K562 (cell line): Measurements from ENCODE around the gene GLI3.

Experiments used
- CBFB ChIP-seq: sonication (generic); formaldehyde crosslinking; IDR thresholded peaks from 2 replicates; pipeline ENCODE4 v1.4.0; 2020; ENCODE audit warnings: mild to moderate bottlenecking, missing genetic modification reagents
- GABPA ChIP-seq: fragments of 200-800 bp; sonication (Bioruptor generic); conservative IDR thresholded peaks from 2 replicates; pipeline ENCODE4 v1.6.1; 2016; ENCODE audit warnings: low read depth, missing genetic modification characterization, missing compliant biosample characterization
- LEF1 ChIP-seq: fragments of 450-650 bp; IDR thresholded peaks from 2 replicates; pipeline ENCODE4 v1.6.1; 2016; ENCODE audit warnings: mild to moderate bottlenecking
- POLR2AphosphoS5 ChIP-seq: IDR thresholded peaks from 2 replicates; pipeline ENCODE4 v1.6.1; 2011; ENCODE audit warnings: mild to moderate bottlenecking, low read depth, low read length, moderate library complexity; ENCODE audit not compliant: control insufficient read depth, insufficient read depth
- ZZZ3 ChIP-seq: fragments of 450-650 bp; IDR thresholded peaks from 2 replicates; pipeline ENCODE4 v1.6.1; 2016; ENCODE audit warnings: antibody characterized with exemption, mild to moderate bottlenecking, moderate library complexity
- TF ChIP-seq, protein P1 (sequence below): fragments of 450-650 bp; IDR thresholded peaks from 2 replicates; pipeline ENCODE4 v1.6.1; 2017; ENCODE audit warnings: antibody characterized with exemption, mild to moderate bottlenecking

DNA sequence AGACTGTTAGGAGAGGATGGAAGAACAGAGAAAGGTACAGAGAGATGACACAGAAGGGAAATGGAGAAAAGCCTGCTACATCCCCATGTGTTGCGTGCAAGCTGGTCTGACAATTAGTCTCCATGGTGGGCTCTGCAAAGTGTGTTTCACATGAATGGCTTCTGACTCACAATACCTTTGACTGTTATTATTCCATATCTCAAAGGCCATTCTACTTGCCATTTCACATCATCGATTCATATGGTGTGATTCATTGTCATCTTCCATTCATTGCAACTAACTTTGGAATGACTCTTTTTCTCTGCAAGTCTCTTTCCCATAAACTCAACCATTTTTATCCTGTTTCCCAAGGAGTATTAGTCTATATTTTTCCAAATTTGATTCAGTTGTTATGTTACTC lies 325.2 kb downstream of the GLI3 start:
- no peak for TF ChIP-seq CBFB (CRISPR knock-in tag)
- TF ChIP-seq, protein P1, sequence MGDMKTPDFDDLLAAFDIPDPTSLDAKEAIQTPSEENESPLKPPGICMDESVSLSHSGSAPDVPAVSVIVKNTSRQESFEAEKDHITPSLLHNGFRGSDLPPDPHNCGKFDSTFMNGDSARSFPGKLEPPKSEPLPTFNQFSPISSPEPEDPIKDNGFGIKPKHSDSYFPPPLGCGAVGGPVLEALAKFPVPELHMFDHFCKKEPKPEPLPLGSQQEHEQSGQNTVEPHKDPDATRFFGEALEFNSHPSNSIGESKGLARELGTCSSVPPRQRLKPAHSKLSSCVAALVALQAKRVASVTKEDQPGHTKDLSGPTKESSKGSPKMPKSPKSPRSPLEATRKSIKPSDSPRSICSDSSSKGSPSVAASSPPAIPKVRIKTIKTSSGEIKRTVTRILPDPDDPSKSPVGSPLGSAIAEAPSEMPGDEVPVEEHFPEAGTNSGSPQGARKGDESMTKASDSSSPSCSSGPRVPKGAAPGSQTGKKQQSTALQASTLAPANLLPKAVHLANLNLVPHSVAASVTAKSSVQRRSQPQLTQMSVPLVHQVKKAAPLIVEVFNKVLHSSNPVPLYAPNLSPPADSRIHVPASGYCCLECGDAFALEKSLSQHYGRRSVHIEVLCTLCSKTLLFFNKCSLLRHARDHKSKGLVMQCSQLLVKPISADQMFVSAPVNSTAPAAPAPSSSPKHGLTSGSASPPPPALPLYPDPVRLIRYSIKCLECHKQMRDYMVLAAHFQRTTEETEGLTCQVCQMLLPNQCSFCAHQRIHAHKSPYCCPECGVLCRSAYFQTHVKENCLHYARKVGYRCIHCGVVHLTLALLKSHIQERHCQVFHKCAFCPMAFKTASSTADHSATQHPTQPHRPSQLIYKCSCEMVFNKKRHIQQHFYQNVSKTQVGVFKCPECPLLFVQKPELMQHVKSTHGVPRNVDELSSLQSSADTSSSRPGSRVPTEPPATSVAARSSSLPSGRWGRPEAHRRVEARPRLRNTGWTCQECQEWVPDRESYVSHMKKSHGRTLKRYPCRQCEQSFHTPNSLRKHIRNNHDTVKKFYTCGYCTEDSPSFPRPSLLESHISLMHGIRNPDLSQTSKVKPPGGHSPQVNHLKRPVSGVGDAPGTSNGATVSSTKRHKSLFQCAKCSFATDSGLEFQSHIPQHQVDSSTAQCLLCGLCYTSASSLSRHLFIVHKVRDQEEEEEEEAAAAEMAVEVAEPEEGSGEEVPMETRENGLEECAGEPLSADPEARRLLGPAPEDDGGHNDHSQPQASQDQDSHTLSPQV, result no peak
- TF ChIP-seq GABPA (tag), result no peak
- no peak for TF ChIP-seq POLR2AphosphoS5
- no peak for TF ChIP-seq LEF1
- no peak for TF ChIP-seq ZZZ3
